HG03469 (cell line): ENCODE results near the gene RPA3.

Source experiments
- ATAC-seq: cut with Tn5 transposase; IDR thresholded peaks from one replicate; pipeline ENCODE4 v1.9.1; 2021; ENCODE audit warnings: mild to moderate bottlenecking, moderate library complexity, moderate number of reproducible peaks; ENCODE audit not compliant: unreplicated experiment

RPA3 gene

DNA sequence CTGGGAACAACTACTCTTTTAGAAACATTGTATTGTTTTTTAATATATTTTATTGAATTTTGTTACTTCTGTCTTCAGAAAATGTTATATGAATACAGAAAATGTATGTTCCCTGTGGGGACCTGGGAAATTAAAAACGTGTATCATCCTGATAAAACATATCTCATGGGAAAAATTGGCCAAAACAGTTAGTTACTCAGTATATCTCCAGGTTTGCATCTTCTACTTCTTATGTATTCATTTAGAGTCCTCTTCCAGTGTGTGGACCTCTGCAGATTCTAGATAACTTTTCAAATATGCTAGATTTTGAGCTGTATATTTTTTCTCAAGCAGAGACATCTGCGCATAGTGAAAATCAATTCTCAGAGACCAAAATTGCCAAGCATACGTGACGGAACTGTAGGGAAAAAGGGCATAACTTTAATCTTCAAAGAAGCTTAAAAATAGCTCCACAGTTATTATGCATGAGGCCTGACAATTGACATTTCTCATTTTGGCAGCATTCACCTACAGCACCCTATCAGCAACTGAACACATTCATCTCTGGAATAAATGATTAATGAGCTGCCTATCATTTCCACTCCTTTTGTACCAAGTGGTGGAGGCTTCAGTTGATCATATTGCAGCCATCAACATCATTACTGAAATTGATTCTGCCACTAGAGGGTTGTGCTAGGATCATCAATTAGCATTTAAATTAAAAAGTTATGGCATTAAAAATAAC, 104.2 kb downstream of the RPA3 start:
- no peak for ATAC-seq

DNA sequence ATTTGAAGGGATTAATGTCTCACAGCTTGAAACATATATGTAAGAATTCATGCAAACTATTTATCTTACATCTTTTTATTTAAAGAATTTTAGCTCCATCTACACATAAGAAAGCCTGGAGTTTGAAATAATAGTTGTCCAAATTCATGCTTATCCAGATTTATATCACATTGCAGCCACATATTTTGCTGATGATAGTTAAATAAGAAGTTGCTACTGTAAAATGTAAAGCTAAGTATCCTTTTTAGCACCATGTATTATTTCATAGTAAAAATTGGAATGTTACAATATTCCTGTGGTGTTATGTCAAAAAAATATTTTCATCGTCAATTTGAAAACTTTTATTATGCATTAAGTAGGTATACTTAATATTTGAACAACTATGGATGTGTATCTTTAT, 105.2 kb downstream of the RPA3 start:
- no peak for ATAC-seq

DNA sequence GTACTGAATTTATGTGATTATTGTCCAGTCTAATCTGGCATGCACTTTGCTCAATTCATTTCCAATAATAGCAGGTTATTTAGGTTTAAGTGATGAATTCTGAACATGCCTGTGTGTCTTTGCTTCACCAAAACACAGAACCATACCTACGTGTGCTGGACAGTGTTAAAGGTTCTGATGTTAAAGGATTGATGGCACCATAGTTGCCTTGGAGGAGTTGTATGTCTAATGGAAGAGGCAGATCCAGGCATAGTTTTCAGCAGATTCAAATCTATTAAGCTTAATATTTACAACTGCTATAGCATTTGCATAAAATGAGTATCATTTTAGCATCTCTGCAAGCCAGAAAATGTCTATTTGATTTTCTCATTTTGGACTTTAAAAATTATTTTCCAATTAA, 105.9 kb downstream of the RPA3 start:
- ATAC-seq = no peak

DNA sequence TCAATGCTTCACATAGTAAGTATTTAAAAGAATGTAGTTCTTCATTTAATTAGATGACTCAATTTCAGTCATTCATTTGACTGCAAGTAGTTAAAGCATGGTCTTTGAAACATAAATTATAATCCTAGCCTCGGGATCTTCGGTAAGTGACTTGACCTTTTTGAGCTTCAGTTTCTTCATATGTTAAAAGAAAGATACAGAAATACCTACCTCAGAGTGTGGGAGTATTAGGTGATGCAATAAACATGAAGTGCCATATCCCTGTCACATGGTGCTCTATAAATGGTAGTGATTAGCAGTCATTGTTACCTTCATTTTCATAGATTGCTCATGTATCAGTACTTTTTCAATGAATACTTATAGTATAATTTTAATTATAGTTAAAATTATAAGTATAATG, 109.1 kb downstream of the RPA3 start:
- ATAC-seq = no peak

DNA sequence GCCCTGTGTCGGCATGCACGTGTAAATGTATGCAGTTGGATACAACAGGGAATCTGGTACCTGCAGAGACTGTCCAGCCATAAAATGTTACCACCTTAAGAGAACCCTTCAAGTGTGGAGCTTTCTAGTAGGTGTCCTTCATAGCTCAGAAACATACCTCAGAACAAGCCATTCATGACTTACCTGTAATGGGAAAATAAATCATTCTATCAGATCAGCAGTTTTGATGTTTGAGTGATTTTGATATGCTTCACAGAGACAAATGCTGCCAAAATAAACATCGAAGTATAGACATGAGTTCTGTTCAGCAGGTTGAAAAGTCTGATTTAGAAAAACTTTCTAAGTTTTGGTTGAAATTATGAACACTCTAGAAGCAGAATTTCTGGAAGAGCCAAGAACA, 111.4 kb downstream of the RPA3 start:
- ATAC-seq = no peak

DNA sequence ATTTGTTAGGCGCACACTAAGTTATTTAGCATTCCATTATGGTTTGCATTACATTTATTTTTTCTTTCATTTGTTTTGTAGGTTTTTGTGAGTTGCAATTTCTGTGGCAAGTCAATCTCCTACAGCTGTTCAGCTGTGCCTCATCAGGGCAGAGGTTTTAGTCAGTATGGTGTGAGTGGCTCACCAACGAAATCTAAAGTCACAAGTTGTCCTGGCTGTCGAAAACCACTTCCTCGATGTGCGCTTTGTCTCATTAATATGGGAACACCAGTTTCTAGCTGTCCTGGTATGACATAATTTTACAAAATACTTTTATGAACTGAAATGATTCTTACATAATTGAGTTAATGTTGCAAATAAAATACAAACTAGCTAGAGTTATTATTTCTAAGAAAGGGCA, 122.2 kb downstream of the RPA3 start:
- no peak for ATAC-seq

DNA sequence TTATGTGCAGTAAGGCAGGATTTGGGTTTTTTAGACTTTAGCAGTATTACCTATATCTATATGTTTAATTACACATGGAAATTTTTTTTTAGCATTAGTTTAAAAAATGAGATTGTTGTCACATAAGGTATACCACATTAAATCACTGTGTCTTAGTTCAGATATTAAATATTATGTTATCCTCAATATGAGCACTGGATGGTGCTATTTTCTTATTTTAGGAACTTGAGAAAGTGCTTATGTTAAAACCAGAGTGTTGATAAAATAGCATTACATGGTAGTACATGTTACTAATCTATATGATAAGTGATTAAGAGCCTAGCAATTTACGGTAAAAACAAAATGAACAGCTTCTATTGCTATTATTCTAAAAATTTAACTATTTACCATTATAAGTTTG, 123.0 kb downstream of the RPA3 start:
- ATAC-seq = no peak
